Neutrophil (primary cell): ENCODE results near the gene ERCC6.

Source experiments
- H3K27ac ChIP-seq: fragments of 200-600 bp; sonication (generic); 2 replicates; pipeline ENCODE4 v1.5.1; 2016; ENCODE audit warnings: mild to moderate bottlenecking, moderate library complexity
- H3K27me3 ChIP-seq: fragments of 200-600 bp; sonication (generic); 2 replicates; pipeline ENCODE4 v1.6.0; 2016; ENCODE audit warnings: mild to moderate bottlenecking
- H3K36me3 ChIP-seq: fragments of 200-600 bp; sonication (generic); 2 replicates; pipeline ENCODE4 v1.5.1; 2017
- H3K4me1 ChIP-seq, 2 experiments: fragments of 200-600 bp in 1 of 2; sonication (generic) in 1 of 2; 1 replicate in 1 of 2; 2 replicates in 1 of 2; pipeline versions ENCODE4 v1.5.1 to v1.6.1; 2013 to 2016; ENCODE audit warnings: low read depth in 1 of 2, low read length in 1 of 2, mild to moderate bottlenecking in 1 of 2, moderate library complexity in 1 of 2; ENCODE audit not compliant: control insufficient read depth in 1 of 2, insufficient read depth in 1 of 2
- H3K4me3 ChIP-seq, 2 experiments: fragments of 200-600 bp in 1 of 2; sonication (generic) in 1 of 2; 1 replicate in 1 of 2; 2 replicates in 1 of 2; pipeline ENCODE4 v1.5.1; 2013 to 2016; ENCODE audit warnings: low read depth in 1 of 2, low read length in 1 of 2, mild to moderate bottlenecking in 1 of 2, moderate library complexity in 1 of 2
- H3K9me3 ChIP-seq: fragments of 200-600 bp; sonication (generic); 2 replicates; pipeline ENCODE4 v1.5.1; 2016
- TF ChIP-seq, protein P1 (sequence below): fragments of 200-600 bp; sonication (generic); IDR thresholded peaks from 2 replicates; pipeline ENCODE4 v1.5.1; 2016; ENCODE audit warnings: antibody characterized with exemption

The ERCC6 gene

GRCh38 chr10:49527061-49527460 is 11.9 kb downstream of the ERCC6 start:
- Histone ChIP-seq H3K4me1 (peaks cover 10 to 25% of the 10 kb centered on the region in 2 experiments), H3K27me3 (no peaks in the 10 kb centered on the region), H3K9me3 (no peaks in the 10 kb centered on the region), H3K4me3 (no peak overlapping the region), H3K27ac (peak overlapping the region; percentile 53), H3K36me3 (peaks cover 53% of the 10 kb centered on the region)
- TF ChIP-seq, protein P1, sequence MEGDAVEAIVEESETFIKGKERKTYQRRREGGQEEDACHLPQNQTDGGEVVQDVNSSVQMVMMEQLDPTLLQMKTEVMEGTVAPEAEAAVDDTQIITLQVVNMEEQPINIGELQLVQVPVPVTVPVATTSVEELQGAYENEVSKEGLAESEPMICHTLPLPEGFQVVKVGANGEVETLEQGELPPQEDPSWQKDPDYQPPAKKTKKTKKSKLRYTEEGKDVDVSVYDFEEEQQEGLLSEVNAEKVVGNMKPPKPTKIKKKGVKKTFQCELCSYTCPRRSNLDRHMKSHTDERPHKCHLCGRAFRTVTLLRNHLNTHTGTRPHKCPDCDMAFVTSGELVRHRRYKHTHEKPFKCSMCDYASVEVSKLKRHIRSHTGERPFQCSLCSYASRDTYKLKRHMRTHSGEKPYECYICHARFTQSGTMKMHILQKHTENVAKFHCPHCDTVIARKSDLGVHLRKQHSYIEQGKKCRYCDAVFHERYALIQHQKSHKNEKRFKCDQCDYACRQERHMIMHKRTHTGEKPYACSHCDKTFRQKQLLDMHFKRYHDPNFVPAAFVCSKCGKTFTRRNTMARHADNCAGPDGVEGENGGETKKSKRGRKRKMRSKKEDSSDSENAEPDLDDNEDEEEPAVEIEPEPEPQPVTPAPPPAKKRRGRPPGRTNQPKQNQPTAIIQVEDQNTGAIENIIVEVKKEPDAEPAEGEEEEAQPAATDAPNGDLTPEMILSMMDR: no peak

- no peaks in the 10 kb centered on the region for H3K27me3 ChIP-seq
- peaks cover 49% of the 10 kb centered on the region for H3K36me3 ChIP-seq
- TF ChIP-seq, protein P1: no peak
- H3K4me3 ChIP-seq: no peak overlapping the region
- no peaks in the 10 kb centered on the region for H3K9me3 ChIP-seq
- H3K4me1 ChIP-seq: peaks cover 10 to 25% of the 10 kb centered on the region in 2 experiments
- peak overlapping the region; percentile 53 for H3K27ac ChIP-seq
Measured at GRCh38 chr10:49526619-49527018, 12.3 kb downstream of the ERCC6 start.

DNA sequence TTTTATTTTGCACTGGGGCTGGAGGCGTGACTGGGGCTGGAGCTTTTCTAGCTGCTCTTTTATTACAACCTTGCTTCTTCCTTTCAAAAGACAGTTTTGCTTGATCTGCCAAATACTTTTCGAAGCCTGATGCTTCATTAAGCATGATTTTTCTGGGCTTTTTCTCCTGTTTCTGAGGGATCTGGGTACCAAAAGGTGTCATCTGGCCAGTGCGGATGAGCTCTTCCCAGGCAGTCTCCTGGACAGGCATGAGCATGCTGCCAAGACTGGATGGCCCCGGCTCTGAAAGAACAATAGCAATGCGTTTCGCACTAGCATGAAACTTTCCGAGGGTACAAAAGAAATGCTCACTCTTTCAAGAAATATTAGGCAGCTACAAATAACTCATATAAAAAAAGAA is 14.4 kb downstream of the ERCC6 start:
- Histone ChIP-seq H3K36me3 (peaks cover 58% of the 10 kb centered on the region), H3K4me1 (peaks cover 10 to 25% of the 10 kb centered on the region in 2 experiments), H3K9me3 (no peaks in the 10 kb centered on the region), H3K27ac (no peak overlapping the region), H3K27me3 (no peaks in the 10 kb centered on the region), H3K4me3 (no peak overlapping the region)
- TF ChIP-seq, protein P1: no peak

- Histone ChIP-seq H3K27ac (no peak overlapping the region), H3K9me3 (no peaks in the 10 kb centered on the region), H3K27me3 (no peaks in the 10 kb centered on the region), H3K36me3 (peaks cover 47% of the 10 kb centered on the region), H3K4me1 (peaks cover 10 to 25% of the 10 kb centered on the region in 2 experiments), H3K4me3 (no peak overlapping the region)
- TF ChIP-seq, protein P1: no peak
Measured at GRCh38 chr10:49523301-49523700, 15.6 kb downstream of the ERCC6 start.

DNA sequence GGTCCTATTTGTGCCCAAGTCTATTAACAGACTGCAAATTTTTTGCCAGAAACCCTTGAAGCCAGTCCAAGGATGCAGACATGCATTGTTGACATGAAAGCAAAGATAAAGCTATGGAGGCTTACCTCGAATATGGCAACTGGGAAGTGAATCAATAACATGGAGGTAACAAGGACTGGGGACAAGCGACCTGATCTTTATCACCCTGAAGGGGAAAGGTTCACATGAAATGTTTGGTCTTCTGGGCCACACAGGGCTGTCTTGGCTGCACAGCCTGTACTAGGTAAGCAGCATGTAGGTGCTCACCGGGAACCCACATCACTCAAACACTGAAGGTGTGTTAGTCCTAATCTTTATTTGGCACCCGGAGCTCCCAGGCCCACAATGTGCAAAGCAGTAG is 17.9 kb downstream of the ERCC6 start:
- Histone ChIP-seq H3K36me3 (peaks cover 46% of the 10 kb centered on the region), H3K27me3 (no peaks in the 10 kb centered on the region), H3K4me3 (no peak overlapping the region), H3K9me3 (no peaks in the 10 kb centered on the region), H3K27ac (no peak overlapping the region), H3K4me1 (peaks cover 0 to 12% of the 10 kb centered on the region in 2 experiments)
- TF ChIP-seq, protein P1: no peak
